ENCODE measurements around the gene FAM184A. TPM values are rescaled to one million over a fixed set of nuclear protein-coding genes. Genes with fewer than 3 reads are reported as not detected.

FAM184A gene
- total and polyA plus RNA-seq, 9 of the 15 experiments (the other 6 are each of a cell fraction or from before 2014, with no cell fraction given) = 6.4 to 18.7 (median 13.1) TPM

DNA sequence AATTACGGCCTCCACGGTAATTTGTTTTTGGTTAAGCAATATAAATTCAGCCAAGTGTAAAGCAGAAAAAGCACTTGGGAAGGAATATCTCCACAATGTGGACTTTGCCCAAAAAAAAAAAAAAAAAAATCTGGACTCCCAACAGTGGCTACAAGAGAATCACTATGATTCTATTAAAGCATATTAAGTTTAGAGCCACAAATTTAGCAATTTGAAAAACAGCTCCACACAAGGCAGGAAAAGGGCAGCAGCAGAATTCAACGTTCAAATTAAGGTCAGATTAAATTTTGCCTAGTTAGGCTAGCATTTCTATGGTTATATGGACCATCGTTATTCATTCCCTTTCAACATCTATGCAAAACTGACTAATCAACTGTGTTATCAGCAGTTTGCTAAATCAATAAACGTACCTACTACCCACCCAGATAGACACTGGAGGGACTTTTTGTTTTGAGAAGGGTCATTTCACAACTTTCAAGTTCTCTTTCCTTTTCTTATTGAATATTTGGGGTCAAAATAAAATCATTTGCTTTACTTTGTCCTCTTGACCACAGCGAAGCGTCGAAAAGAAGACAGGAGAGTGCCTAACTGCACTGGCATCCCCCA, 144.5 kb downstream of the FAM184A start:
- 9% methylated on average over 7 of the region's 8 CpGs for WGBS (ENCODE audit: insufficient coverage, low coverage, missing lambda C conversion rate)
- Histone ChIP-seq H2AFZ (ENCODE audit: low read depth, low read length) (0 out of 2 replicates have a peak overlapping the region, but pooled peaks have one; percentile 10), H3K27ac (ENCODE audit: extremely low read depth, low read depth, low read length) (0 out of 3 replicates have a peak overlapping the region, but pooled peaks have one; percentile 20), H3K9me3 (replicated peaks; ENCODE audit: control insufficient read depth, insufficient read depth, low read depth, low read length) (peaks cover 12% of the 10 kb centered on the region), H3K4me1 (replicated peaks in 1 of 2; ENCODE audit: control insufficient read depth in 2 of 2, insufficient read depth in 2 of 2, low read length in 2 of 2) (peaks cover 8 to 14% of the 10 kb centered on the region in 2 experiments; a peak in 4 of 5 replicates), H3K79me2 (ENCODE audit: control insufficient read depth, insufficient read depth, low read length) (peaks cover 49% of the 10 kb centered on the region), H3K27me3 (ENCODE audit: control insufficient read depth in 2 of 2, insufficient read depth in 2 of 2, low read length in 2 of 2) (no peaks in the 10 kb centered on the region), H3K4me3 (peak overlapping the region; percentile 75), H3K36me3 (ENCODE audit: control insufficient read depth, insufficient read depth, low read length) (peaks cover 40% of the 10 kb centered on the region), H3K9ac (ENCODE audit: insufficient read depth in 1 of 2, low read depth in 2 of 2, low read length in 2 of 2) (peak overlapping the region; percentile 55 to 100; a peak in 3 of 4 replicates), H3K4me2 (ENCODE audit: insufficient read depth, low read length) (peak overlapping the region; percentile 95), H3K9me1 (ENCODE audit: control insufficient read depth, insufficient read depth, low read length) (no peaks in the 10 kb centered on the region), H4K20me1 (replicated peaks; ENCODE audit: control insufficient read depth, insufficient read depth, low read length) (no peaks in the 10 kb centered on the region)
- ATAC-seq (no peak), DNase-seq (ENCODE audit: extremely low read depth in 1 of 4, low spot score in 3 of 4) (no peak), FAIRE-seq (no peak)
- POLR2A ChIA-PET = interaction anchor here (0.8 to 1.6 kb wide), 4 partner anchors 13 to 39 kb away, joined by 3 to 5 read pairs (median 3); partner anchors contain the start of gene ASF1A
- intact Hi-C loops (cut with micrococcal nuclease) (loop anchor here (2.0 to 10.0 kb wide), 2 partner anchors 39 to 791 kb away; partner anchors contain the start of gene ASF1A), in situ Hi-C loops (cut with MboI) (no loop called here)
- TF ChIP-seq, protein P1, sequence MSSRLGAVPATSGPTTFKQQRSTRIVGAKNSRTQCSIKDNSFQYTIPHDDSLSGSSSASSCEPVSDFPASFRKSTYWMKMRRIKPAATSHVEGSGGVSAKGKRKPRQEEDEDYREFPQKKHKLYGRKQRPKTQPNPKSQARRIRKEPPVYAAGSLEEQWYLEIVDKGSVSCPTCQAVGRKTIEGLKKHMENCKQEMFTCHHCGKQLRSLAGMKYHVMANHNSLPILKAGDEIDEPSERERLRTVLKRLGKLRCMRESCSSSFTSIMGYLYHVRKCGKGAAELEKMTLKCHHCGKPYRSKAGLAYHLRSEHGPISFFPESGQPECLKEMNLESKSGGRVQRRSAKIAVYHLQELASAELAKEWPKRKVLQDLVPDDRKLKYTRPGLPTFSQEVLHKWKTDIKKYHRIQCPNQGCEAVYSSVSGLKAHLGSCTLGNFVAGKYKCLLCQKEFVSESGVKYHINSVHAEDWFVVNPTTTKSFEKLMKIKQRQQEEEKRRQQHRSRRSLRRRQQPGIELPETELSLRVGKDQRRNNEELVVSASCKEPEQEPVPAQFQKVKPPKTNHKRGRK (tag; IDR thresholded peaks at IDR 0.05) = peak; percentile 8; the same call in 1 of the 2 replicates
- TF ChIP-seq SRF (CRISPR knock-in tag; IDR thresholded peaks at IDR 0.05) (no peak), ZNF431 (CRISPR knock-in tag; IDR thresholded peaks at IDR 0.05) (0 out of 2 replicates have a peak, but pooled peaks have one; percentile 8), KLF16 (IDR thresholded peaks at IDR 0.05) (no peak), SP1 (CRISPR knock-in tag; IDR thresholded peaks at IDR 0.05) (0 out of 2 replicates have a peak, but pooled peaks have one; percentile 3), HMG20B (CRISPR knock-in tag; IDR thresholded peaks at IDR 0.05) (no peak), ZC3H8 (IDR thresholded peaks at IDR 0.05) (no peak)
- CTCF ChIA-PET (ENCODE audit: low intra/inter-chr PET ratio) = no interaction called here
- no TSS peak for BruUV-seq (replicated peaks)

All from K562 (cell line).